ENCODE data around the gene EFEMP1. TPM values are rescaled to one million over a fixed set of nuclear protein-coding genes. Genes with fewer than 3 reads are reported as not detected.
A peak's percentile ranks its signal among the peaks of the same experiment; 100 is the strongest.

The EFEMP1 gene
- total and polyA plus RNA-seq, 2 experiments from 2014 or later: 0.66 to 2.4 TPM

DNA sequence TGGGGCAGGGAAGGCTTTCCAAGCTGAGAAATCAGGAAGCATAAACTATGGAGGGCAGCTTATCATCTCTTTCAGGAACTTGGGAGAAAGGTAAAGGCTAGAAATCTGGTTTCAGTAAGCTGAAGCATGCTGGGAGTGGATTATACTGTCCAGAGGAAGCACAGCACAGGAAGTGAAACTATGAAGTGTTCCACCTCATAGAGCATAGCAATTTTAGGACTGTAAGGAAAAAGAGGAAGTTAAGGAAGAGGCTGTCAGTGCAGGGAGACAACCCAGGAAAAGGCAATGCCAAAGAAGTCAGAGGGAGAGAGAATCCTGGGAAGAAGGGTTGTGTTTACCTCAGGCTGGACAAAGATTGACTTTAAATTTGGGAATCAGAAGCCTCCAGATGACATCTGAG lies 51.9 kb downstream of the EFEMP1 start:
- no peaks in the 10 kb centered on the region for H3K27me3 ChIP-seq
- H3K4me1 ChIP-seq (ENCODE audit: low read depth): no peaks in the 10 kb centered on the region
- H3K36me3 ChIP-seq: no peaks in the 10 kb centered on the region
- TF ChIP-seq, protein P1, sequence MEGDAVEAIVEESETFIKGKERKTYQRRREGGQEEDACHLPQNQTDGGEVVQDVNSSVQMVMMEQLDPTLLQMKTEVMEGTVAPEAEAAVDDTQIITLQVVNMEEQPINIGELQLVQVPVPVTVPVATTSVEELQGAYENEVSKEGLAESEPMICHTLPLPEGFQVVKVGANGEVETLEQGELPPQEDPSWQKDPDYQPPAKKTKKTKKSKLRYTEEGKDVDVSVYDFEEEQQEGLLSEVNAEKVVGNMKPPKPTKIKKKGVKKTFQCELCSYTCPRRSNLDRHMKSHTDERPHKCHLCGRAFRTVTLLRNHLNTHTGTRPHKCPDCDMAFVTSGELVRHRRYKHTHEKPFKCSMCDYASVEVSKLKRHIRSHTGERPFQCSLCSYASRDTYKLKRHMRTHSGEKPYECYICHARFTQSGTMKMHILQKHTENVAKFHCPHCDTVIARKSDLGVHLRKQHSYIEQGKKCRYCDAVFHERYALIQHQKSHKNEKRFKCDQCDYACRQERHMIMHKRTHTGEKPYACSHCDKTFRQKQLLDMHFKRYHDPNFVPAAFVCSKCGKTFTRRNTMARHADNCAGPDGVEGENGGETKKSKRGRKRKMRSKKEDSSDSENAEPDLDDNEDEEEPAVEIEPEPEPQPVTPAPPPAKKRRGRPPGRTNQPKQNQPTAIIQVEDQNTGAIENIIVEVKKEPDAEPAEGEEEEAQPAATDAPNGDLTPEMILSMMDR (IDR thresholded peaks at IDR 0.05; ENCODE audit: low read depth, low read length): no peak
- H3K27ac ChIP-seq: no peak overlapping the region
- no peaks in the 10 kb centered on the region for H3K9me3 ChIP-seq (ENCODE audit: low read depth)
- no peak for DNase-seq (ENCODE audit: low read depth in 1 of 2, low spot score in 1 of 2)
- H3K4me3 ChIP-seq: no peak overlapping the region

DNA sequence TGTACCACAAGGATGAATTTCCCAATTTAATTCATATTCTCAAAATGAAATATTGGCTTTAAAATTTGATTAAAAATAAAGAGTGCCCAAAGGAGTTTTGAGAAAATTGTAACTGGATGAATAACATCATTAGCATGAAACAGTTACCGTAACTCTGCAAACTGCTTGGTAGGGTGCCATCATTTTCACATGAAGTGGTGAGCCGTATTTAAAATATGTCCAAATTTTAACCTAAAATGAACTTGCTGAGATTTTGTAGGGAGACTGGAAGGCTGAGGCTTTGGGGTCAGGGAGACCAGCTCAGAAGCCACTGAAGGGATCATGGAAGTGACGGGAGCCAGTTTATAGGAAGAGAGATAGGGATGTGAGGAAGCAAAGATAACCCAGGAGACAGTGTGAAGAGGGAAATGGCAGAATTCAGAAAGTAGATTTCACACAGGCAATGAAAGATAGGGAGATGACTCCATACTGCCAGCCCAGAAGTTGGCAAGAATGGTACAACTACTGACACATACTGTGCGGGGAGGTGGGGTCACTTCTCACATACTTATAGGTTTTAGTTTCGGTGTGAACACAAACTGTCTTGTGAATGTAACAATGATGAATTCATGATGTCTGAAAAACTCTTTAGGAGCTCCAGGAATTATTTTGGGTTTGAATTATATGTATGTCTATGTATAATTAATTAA lies 53.8 kb downstream of the EFEMP1 start:
- H3K9me3 ChIP-seq (ENCODE audit: low read depth): no peaks in the 10 kb centered on the region
- no peaks in the 10 kb centered on the region for H3K4me1 ChIP-seq (ENCODE audit: low read depth)
- H3K36me3 ChIP-seq: no peaks in the 10 kb centered on the region
- no peak overlapping the region for H3K27ac ChIP-seq
- TF ChIP-seq, protein P1 (IDR thresholded peaks at IDR 0.05; ENCODE audit: low read depth, low read length): no peak
- H3K27me3 ChIP-seq: no peaks in the 10 kb centered on the region
- peak in 1 of 2 donors; percentile 66 for DNase-seq (ENCODE audit: low read depth in 1 of 2, low spot score in 1 of 2)
- no peak overlapping the region for H3K4me3 ChIP-seq

DNA sequence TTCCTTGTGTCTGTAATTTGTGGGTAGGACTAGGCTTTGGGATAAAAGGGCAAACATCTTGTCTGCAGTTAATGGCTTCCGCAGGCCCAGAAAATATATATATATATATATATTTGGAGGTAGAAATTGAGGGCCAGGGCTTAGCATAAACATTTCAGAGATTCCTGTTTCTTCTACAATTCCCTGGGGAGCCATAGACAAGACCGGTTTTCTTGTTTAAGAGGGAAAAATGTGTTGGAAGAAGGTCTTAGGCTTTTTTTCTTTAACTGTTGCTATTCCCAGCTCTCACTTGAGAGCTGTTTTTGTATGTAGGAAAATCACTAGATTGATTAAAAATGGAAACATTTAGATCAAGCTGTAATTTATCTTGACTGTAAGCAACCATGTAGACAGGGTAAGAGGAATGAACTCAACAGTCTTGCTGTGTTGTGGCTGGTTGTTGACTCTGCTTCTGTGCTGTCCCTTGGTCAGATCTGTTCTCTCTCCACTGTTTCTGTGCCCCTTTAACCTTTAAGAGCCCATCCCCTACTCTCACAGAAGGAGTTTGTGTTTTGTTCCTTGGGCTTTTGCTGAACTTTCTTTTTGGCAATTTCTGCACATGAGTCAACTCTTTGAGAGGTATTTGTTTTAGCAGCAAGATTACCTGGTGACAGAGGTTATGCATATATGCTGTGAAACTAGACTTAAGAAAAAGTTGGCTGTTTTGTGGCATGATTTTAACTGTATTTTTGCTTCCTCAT lies 58.3 kb downstream of the EFEMP1 start:
- Histone ChIP-seq H3K27me3 (no peaks in the 10 kb centered on the region), H3K4me1 (ENCODE audit: low read depth) (no peaks in the 10 kb centered on the region), H3K36me3 (no peaks in the 10 kb centered on the region), H3K4me3 (no peak overlapping the region), H3K9me3 (ENCODE audit: low read depth) (no peaks in the 10 kb centered on the region), H3K27ac (no peak overlapping the region)
- TF ChIP-seq, protein P1 (IDR thresholded peaks at IDR 0.05; ENCODE audit: low read depth, low read length): no peak
- DNase-seq (ENCODE audit: low read depth in 1 of 2, low spot score in 1 of 2): peak in 1 of 2 donors; percentile 41

DNA sequence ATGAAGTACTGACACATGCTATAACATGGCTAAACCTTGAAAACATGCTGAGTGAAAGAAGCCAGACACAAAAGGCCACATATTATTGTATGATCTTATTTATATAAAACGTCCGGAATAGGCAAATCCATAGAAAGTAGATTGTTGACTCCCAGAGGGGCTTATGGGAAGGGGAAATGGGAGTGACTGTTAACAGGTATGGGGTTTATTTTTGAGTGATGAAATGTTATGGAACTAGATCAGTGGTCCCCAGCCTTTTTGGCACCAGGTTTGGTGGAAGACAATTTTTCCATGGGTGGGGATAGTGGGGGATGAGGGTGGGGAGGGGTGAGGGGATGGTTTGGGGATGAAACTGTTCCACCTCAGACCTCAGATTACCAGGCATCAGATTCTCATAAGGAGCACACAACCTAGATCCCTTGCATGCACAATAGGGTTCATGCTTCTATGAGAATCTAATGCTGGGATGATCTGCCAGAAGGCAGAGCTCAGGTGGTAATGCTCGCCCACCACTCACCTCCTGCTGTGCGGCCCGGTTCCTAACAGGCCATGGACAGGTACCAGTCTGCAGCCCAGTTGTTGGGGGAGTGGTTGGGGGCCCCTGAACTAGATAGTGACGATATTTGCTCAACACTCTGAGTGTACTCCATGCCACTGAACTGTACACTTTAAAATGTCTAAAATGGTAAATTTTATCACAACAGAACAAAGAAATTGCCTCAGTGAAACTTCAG lies 59.1 kb downstream of the EFEMP1 start:
- no peak for DNase-seq (ENCODE audit: low read depth in 1 of 2, low spot score in 1 of 2)
- no peaks in the 10 kb centered on the region for H3K27me3 ChIP-seq
- no peaks in the 10 kb centered on the region for H3K36me3 ChIP-seq
- TF ChIP-seq, protein P1 (IDR thresholded peaks at IDR 0.05; ENCODE audit: low read depth, low read length): no peak
- no peaks in the 10 kb centered on the region for H3K4me1 ChIP-seq (ENCODE audit: low read depth)
- no peak overlapping the region for H3K4me3 ChIP-seq
- no peaks in the 10 kb centered on the region for H3K9me3 ChIP-seq (ENCODE audit: low read depth)
- no peak overlapping the region for H3K27ac ChIP-seq

DNA sequence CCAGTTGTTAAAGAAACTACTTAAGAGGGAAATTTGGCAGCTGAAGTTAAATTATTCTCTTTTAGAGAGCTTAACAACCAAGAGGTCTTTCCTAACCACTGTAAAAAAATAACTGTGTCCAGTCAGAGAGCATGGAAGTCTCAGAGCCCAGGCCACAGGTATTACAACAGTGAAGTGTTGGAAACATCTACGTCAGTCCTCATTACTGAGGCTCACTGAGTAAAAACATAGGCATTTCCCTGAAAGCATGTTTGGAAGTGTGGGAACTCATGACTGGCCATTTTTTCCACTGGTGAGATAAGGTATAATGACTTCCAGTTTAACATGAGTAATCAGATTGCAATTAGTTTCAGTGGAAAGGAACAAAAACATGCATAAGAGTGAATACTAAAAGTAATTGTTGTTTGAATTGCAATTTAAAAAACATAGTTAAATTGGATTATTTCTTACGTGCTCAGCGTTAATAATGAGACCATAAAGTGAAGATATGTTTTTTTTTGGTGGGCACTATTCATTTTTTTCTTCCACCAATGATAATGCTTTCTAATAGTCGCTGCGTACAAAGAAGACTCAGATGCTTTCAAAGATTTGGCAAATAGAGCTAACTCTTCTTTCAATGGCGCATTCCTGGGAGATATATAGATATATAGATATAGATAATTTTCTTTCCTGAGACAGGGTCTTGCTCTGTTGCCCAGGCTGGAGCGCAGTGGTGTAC lies 60.8 kb downstream of the EFEMP1 start:
- peak in 1 of 2 donors; percentile 99 for DNase-seq (ENCODE audit: low read depth in 1 of 2, low spot score in 1 of 2)
- Histone ChIP-seq H3K27me3 (no peaks in the 10 kb centered on the region), H3K27ac (no peak overlapping the region), H3K4me3 (no peak overlapping the region), H3K4me1 (ENCODE audit: low read depth) (no peaks in the 10 kb centered on the region), H3K36me3 (no peaks in the 10 kb centered on the region), H3K9me3 (ENCODE audit: low read depth) (no peaks in the 10 kb centered on the region)
- TF ChIP-seq, protein P1 (IDR thresholded peaks at IDR 0.05; ENCODE audit: low read depth, low read length): no peak

All from cardiac muscle cell (in vitro differentiated cells and primary cell).